HepG2 (cell line): Measurements from ENCODE around the gene PNPLA2. TPM values are rescaled to one million over a fixed set of nuclear protein-coding genes. Genes with fewer than 3 reads are reported as not detected.
A peak's percentile ranks its signal among the peaks of the same experiment; 100 is the strongest.

Source experiments
- ATAC-seq: fragments of 200-7000 bp; cut with Tn5 transposase; 3 replicates; pipeline ENCODE4 v1.9.1; 2020; ENCODE audit warnings: mild to moderate bottlenecking, moderate library complexity
- BruUV-seq: library from RNA; stranded (reverse); fragments of 400-500 nt; replicated peaks from 2 replicates; lab custom pipeline; 2021; lab: Mats Ljungman, UMichigan
- CTCF ChIA-PET: fragments of 300-600 bp; formaldehyde crosslinking; extraction: SDS; loops from one replicate; lab custom pipeline; 2021; ENCODE audit warnings: low total read pairs, inconsistent platforms, low intra/inter-chr PET ratio; lab: Yijun Ruan, JAX
- POLR2A ChIA-PET: fragments of 350-600 bp; sonication (Branson Sonifier 250); formaldehyde crosslinking; loops from one replicate; lab custom pipeline; 2020; ENCODE audit warnings: antibody characterized with exemption, inconsistent platforms; lab: Yijun Ruan, JAX
- DNase-seq: peaks from one replicate; pipeline ENCODE4 v3.0.0-alpha.2; 2015; ENCODE audit warnings: low spot score
- FAIRE-seq: peaks from 3 replicates; lab custom pipeline; 2011; peaks lifted over from hg19 to GRCh38; lab: Jason Lieb, UNC
- H2AFZ ChIP-seq: one replicate; pipeline ENCODE4 v1.6.1; 2011; ENCODE audit warnings: low read length, inconsistent platforms
- H3K27ac ChIP-seq: fragments of 300-600 bp; 3 replicates; pipeline ENCODE4 v1.8.0; 2011; ENCODE audit warnings: mixed run types, mild to moderate bottlenecking, mixed read lengths, low read length, inconsistent platforms; ENCODE audit not compliant: insufficient read depth; ENCODE audit errors: extremely low read length
- H3K27me3 ChIP-seq, 2 experiments: fragments of 200-600 bp in 1 of 2; 2 replicates in 1 of 2; 3 replicates in 1 of 2; pipeline versions ENCODE4 v1.6.0 to v1.8.0; 2011; ENCODE audit warnings: low read length in 2 of 2, mild to moderate bottlenecking in 2 of 2, moderate library complexity in 2 of 2, inconsistent platforms in 1 of 2; ENCODE audit not compliant: insufficient read depth in 2 of 2, control insufficient read depth in 1 of 2
- H3K36me3 ChIP-seq, 2 experiments: fragments of 200-600 bp in 1 of 2; replicated peaks in 1 of 2; 2 replicates in 1 of 2; 3 replicates in 1 of 2; pipeline versions ENCODE4 v1.5.1 to v1.8.0; 2011; ENCODE audit warnings: low read length in 2 of 2, inconsistent platforms in 1 of 2; ENCODE audit not compliant: insufficient read depth in 2 of 2, control insufficient read depth in 1 of 2
- H3K4me1 ChIP-seq: 2 replicates; pipeline ENCODE4 v1.5.1; 2012; ENCODE audit warnings: low read length, inconsistent platforms; ENCODE audit not compliant: insufficient read depth
- H3K4me2 ChIP-seq: 2 replicates; pipeline ENCODE4 v1.6.0; 2011; ENCODE audit warnings: low read depth, low read length, inconsistent platforms
- H3K4me3 ChIP-seq, 3 experiments: fragments of 200-600 bp in 1 of 3; sonication (generic), shearing (Covaris generic) in 1 of 3; replicated peaks in 1 of 3; 2 replicates each; pipeline ENCODE4 v1.5.1; 2011 to 2016; ENCODE audit warnings: low read length in 3 of 3, inconsistent platforms in 2 of 3, low read depth in 2 of 3, mild to moderate bottlenecking in 2 of 3, control low read depth in 1 of 3, mixed read lengths in 1 of 3; ENCODE audit not compliant: insufficient read depth in 1 of 3
- H3K79me2 ChIP-seq: one replicate; pipeline ENCODE4 v1.6.1; 2011; ENCODE audit warnings: low read length, inconsistent platforms; ENCODE audit not compliant: insufficient read depth
- H3K9ac ChIP-seq: 2 replicates; pipeline ENCODE4 v1.6.0; 2011; ENCODE audit warnings: mild to moderate bottlenecking, low read depth, low read length, inconsistent platforms; ENCODE audit not compliant: insufficient read depth
- H3K9me3 ChIP-seq: 2 replicates; pipeline ENCODE4 v1.5.1; 2012; ENCODE audit warnings: mild to moderate bottlenecking, low read length
- H4K20me1 ChIP-seq: 2 replicates; pipeline ENCODE4 v1.6.0; 2011; ENCODE audit warnings: inconsistent platforms, mild to moderate bottlenecking, low read length, moderate library complexity; ENCODE audit not compliant: insufficient read depth
- AGO1 ChIP-seq: fragments of 200-400 bp; formaldehyde crosslinking; IDR thresholded peaks from 2 replicates; pipeline ENCODE4 v1.6.1; 2017; ENCODE audit warnings: mild to moderate bottlenecking, low read depth, low read length, moderate library complexity; ENCODE audit not compliant: poor library complexity, severe bottlenecking
- AKAP8 ChIP-seq: sonication (generic); formaldehyde crosslinking; IDR thresholded peaks from 2 replicates; pipeline ENCODE4 v1.5.1; 2020; ENCODE audit warnings: mild to moderate bottlenecking, missing genetic modification reagents
- SIX4 ChIP-seq: sonication (generic); formaldehyde crosslinking; IDR thresholded peaks from 2 replicates; pipeline ENCODE4 v1.4.0; 2020; ENCODE audit warnings: missing genetic modification reagents
- ZNF83 ChIP-seq: sonication (generic); formaldehyde crosslinking; IDR thresholded peaks from 2 replicates; pipeline ENCODE4 v1.4.0; 2020; ENCODE audit warnings: missing genetic modification reagents, mild to moderate bottlenecking, borderline replicate concordance
- WGBS: methylation state at CpG from one replicate; pipeline ENCODE4 v1.1.6; 2017; ENCODE audit warnings: low lambda C conversion rate; 5-methylcytosine and 5-hydroxymethylcytosine counted together
- in situ Hi-C: cut with HindIII; loops from 2 replicates; pipeline ENCODE4 v1.10.0; 2017; ENCODE audit warnings: low pct_unique_long_range_greater_than_20kb; ENCODE audit not compliant: extremely low pct_ligation_motif_present
- intact Hi-C: fragments of 100-400 bp; cut with micrococcal nuclease; formaldehyde crosslinking; loops from one replicate; pipeline ENCODE4 v1.10.0; 2022; ENCODE audit not compliant: unreplicated experiment
- polyA plus RNA-seq, 8 experiments: library from polyadenylated mRNA; depleted of rRNA in 3 of 8; stranded (reverse) in 7 of 8; unstranded in 1 of 8; fragments of >200 nt; fragmentation: Illumina TruSeq in 4 of 8; extraction: Trizol in 4 of 8; gene quantifications; 2 replicates each; pipeline versions ENCODE4 v1.2.1 to v1.2.3, GENCODE V29; 2011 to 2016; ENCODE audit warnings: low read depth in 4 of 8, missing spikeins in 1 of 8, mixed read lengths in 1 of 8; ENCODE audit not compliant: insufficient read depth in 1 of 8
- total RNA-seq, 5 experiments: library from RNA; depleted of rRNA; stranded (reverse); fragments of >200 nt; fragmentation: Illumina TruSeq; extraction: Trizol; gene quantifications; 2 replicates each; pipeline ENCODE4 v1.2.3, GENCODE V29; 2016; ENCODE audit warnings: low read depth in 1 of 5

PNPLA2 gene
- total and polyA plus RNA-seq, 2 of the 13 experiments (the other 11 are each of a cell fraction or from before 2014, with no cell fraction given) = 10.5 to 43.2 TPM

DNA sequence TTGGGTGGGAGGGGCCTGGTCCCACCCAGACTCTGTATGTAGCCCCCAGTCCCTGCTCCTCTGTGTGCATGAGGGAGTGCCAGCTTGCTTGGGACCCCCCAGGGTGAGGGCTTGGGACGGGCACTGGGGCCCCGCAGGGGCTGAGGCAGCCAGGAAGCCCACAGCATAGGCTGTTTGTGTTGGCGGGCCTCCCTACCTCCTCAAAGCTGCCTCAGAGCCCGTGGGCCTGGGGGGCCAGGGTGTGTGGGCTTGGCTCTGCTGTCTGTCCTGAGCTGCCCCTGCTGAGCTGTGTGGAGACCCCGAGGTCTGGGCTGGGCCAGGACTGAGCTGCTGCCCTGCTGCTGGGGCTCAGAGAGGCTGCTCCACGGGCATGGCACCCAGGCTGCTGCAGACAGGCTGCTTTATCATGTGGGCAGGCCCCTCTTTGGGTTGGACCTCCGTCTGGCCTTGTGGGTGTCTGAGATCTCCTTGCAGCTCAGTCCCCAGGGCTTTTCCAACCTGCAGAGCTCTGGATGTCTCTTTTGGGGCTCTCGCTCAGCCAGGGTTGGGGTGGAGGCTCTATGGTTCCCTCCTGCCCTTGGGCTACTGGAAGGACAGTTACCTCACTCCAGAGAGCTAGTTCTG, 27.3 kb downstream of the PNPLA2 start:
- no peaks in the 10 kb centered on the region; a peak in 2 of 5 replicates for H3K36me3 ChIP-seq
- H3K27ac ChIP-seq = no peak overlapping the region
- ChIA-PET CTCF (no interaction called here), POLR2A (interaction anchor here (1.0 to 11.1 kb wide), 2 partner anchors 16 to 27 kb away, joined by 3 to 141 read pairs; partner anchors contain the start of genes CD151, CRACR2B and PNPLA2)
- ATAC-seq = no peak
- no peak overlapping the region for H3K9ac ChIP-seq
- BruUV-seq = no TSS peak
- TF ChIP-seq AGO1 (peak; percentile 17), ZNF83 (CRISPR knock-in tag) (no peak)
- WGBS = no CpG with 5 or more reads among the region's 8 CpGs
- intact Hi-C loops (no loop called here), in situ Hi-C loops (no loop called here)
- H3K9me3 ChIP-seq = no peaks in the 10 kb centered on the region
- peaks cover 8% of the 10 kb centered on the region; the same call in 1 of the 2 replicates for H4K20me1 ChIP-seq
- no peak overlapping the region for H2AFZ ChIP-seq
- DNase-seq = no peak
- peak overlapping the region; percentile 85; the same call in 1 of the 2 replicates for H3K4me2 ChIP-seq
- no peak for FAIRE-seq
- peaks cover 15% of the 10 kb centered on the region for H3K79me2 ChIP-seq
- H3K4me1 ChIP-seq = peaks cover 30% of the 10 kb centered on the region
- H3K4me3 ChIP-seq = no peak overlapping the region
- no peaks in the 10 kb centered on the region for H3K27me3 ChIP-seq

- ChIA-PET POLR2A (interaction anchor here (1.0 to 11.1 kb wide), 2 partner anchors 17 to 28 kb away, joined by 3 to 141 read pairs; partner anchors contain the start of genes CD151, CRACR2B and PNPLA2), CTCF (no interaction called here)
- no peaks in the 10 kb centered on the region; a peak in 2 of 5 replicates for H3K36me3 ChIP-seq
- TF ChIP-seq SIX4 (CRISPR knock-in tag) (no peak), AKAP8 (CRISPR knock-in tag) (peak; percentile 26; the same call in 1 of the 2 replicates)
- H3K9ac ChIP-seq = no peak overlapping the region
- H3K27me3 ChIP-seq = no peaks in the 10 kb centered on the region
- no peak overlapping the region for H3K27ac ChIP-seq
- no peak overlapping the region for H2AFZ ChIP-seq
- peaks cover 9% of the 10 kb centered on the region for H3K79me2 ChIP-seq
- no peak for FAIRE-seq
- no peak overlapping the region for H3K4me2 ChIP-seq
- BruUV-seq = no TSS peak
- no peaks in the 10 kb centered on the region for H3K9me3 ChIP-seq
- in situ Hi-C loops (no loop called here), intact Hi-C loops (no loop called here)
- peaks cover 26% of the 10 kb centered on the region for H3K4me1 ChIP-seq
- no peak for DNase-seq
- no peak overlapping the region for H3K4me3 ChIP-seq
- ATAC-seq = no peak
- 86% methylated on average over 3 of the region's 11 CpGs for WGBS
- H4K20me1 ChIP-seq = peaks cover 4% of the 10 kb centered on the region; the same call in 1 of the 2 replicates
Observed at GRCh38 chr11:846496-847098, 27.9 kb downstream of the PNPLA2 start.
